Chondrocyte (in vitro differentiated cells): Measurements from ENCODE around the gene HPCAL4. TPM values are rescaled to one million over a fixed set of nuclear protein-coding genes. Genes with fewer than 3 reads are reported as not detected.

Experiments used
- DNase-seq: peaks from one replicate; pipeline ENCODE4 v3.0.0; 2021; ENCODE audit warnings: mixed read lengths, low spot score
- H3K27ac Mint-ChIP-seq: one replicate; pipeline ENCODE4 v1.8.0; 2021; ENCODE audit warnings: mild to moderate bottlenecking, moderate library complexity, mixed read lengths; ENCODE audit not compliant: unreplicated experiment
- H3K27me3 Mint-ChIP-seq: 2 replicates; pipeline ENCODE4 v1.8.0; 2021; ENCODE audit warnings: low read depth, mixed read lengths
- H3K36me3 Mint-ChIP-seq: 2 replicates; pipeline ENCODE4 v1.8.0; 2021; ENCODE audit warnings: low read depth, mixed read lengths
- H3K4me1 Mint-ChIP-seq: 2 replicates; pipeline ENCODE4 v1.8.0; 2021; ENCODE audit warnings: low read depth, mild to moderate bottlenecking, mixed read lengths
- H3K4me3 Mint-ChIP-seq: one replicate; pipeline ENCODE4 v1.8.0; 2021; ENCODE audit warnings: mild to moderate bottlenecking, moderate library complexity, mixed read lengths; ENCODE audit not compliant: unreplicated experiment
- H3K9me3 Mint-ChIP-seq: 2 replicates; pipeline ENCODE4 v1.8.0; 2021; ENCODE audit warnings: low read depth, mixed read lengths
- total RNA-seq: library from RNA; stranded (reverse); gene quantifications from 3 replicates; pipeline ENCODE4 v1.2.1, GENCODE V29; 2021
- TF ChIP-seq, protein P1 (sequence below): fragments of 200-600 bp; sonication (generic); IDR thresholded peaks from 2 replicates; pipeline ENCODE4 v1.5.0; 2021; ENCODE audit warnings: antibody characterized with exemption, mild to moderate bottlenecking, moderate library complexity

HPCAL4 gene
- total RNA-seq, 1 donor from 2014 or later: not detected

DNA sequence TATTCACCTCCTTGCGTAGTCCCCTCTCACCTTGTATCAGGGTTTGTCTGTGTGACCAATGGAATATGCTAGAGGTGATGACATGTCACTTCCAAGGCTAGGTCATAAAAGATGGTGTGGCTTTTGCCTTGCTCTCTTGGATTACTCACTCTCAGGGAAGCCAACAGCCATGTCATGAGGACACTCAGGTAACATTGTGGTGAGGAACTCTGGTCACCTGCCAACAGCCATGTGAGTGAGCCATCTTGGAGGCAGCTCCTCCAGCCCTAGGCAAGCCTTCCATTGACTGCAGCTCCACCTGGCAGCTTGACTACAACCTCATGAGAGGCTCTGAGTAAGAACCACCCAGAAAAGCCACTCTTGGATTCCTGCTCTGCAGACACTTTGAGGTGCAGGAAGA is 40.8 kb downstream of the HPCAL4 start:
- Mint-ChIP-seq H3K4me3 (no peak overlapping the region), H3K4me1 (peaks cover 52% of the 10 kb centered on the region), H3K36me3 (no peaks in the 10 kb centered on the region), H3K27ac (peak overlapping the region; percentile 27), H3K9me3 (no peaks in the 10 kb centered on the region), H3K27me3 (peaks cover 1% of the 10 kb centered on the region)
- no peak for DNase-seq
- TF ChIP-seq, protein P1, sequence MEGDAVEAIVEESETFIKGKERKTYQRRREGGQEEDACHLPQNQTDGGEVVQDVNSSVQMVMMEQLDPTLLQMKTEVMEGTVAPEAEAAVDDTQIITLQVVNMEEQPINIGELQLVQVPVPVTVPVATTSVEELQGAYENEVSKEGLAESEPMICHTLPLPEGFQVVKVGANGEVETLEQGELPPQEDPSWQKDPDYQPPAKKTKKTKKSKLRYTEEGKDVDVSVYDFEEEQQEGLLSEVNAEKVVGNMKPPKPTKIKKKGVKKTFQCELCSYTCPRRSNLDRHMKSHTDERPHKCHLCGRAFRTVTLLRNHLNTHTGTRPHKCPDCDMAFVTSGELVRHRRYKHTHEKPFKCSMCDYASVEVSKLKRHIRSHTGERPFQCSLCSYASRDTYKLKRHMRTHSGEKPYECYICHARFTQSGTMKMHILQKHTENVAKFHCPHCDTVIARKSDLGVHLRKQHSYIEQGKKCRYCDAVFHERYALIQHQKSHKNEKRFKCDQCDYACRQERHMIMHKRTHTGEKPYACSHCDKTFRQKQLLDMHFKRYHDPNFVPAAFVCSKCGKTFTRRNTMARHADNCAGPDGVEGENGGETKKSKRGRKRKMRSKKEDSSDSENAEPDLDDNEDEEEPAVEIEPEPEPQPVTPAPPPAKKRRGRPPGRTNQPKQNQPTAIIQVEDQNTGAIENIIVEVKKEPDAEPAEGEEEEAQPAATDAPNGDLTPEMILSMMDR: no peak

DNA sequence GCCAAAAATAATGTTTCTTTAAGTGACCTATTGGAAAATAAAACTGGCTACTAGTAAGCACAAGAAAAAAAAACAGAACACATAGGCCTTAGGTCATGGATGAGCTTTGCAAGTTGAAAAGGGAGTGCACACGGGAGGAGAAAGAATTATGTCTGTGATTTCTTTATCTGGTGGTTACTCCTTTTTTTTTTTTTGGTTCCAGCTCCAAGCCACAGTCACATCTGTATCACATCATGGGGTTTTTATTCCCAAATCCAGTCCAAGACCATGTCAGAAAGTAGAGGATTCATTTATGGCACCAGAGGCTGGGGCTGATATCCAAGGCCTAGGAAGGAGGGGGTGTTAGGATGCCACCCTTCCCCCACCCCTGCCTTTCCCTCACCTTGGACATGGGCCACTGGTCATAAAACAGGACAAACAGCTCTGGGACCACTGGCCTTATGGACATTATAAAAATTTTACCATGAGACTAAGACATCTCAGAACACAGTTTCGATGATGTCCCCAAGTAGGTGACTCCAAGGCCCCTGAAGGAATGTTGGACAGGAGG is 41.5 kb downstream of the HPCAL4 start:
- Mint-ChIP-seq H3K4me1 (peaks cover 57% of the 10 kb centered on the region), H3K27me3 (peaks cover 1% of the 10 kb centered on the region), H3K27ac (no peak overlapping the region), H3K4me3 (no peak overlapping the region), H3K36me3 (no peaks in the 10 kb centered on the region), H3K9me3 (no peaks in the 10 kb centered on the region)
- TF ChIP-seq, protein P1: no peak
- no peak for DNase-seq

DNA sequence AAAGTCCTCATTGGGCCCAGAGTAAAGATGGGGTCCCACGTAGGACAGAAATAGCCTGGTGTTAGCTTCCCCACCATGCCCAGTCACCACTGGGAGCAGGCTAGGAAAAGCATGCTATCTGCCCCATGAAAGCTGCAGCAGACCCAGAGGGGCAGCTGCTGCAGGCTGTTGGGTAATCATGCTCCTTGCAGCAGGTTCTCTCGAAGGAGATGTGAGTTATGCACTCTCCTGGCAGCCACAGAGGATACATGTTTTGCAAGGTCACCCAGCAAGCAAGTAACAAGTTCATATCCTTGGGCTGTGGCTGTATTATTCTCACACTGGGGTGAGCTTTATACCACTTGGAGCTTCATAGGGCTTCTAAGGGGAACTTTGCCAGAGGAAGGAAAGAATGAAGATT is 42.7 kb downstream of the HPCAL4 start:
- Mint-ChIP-seq H3K36me3 (no peaks in the 10 kb centered on the region), H3K27ac (no peak overlapping the region), H3K4me3 (no peak overlapping the region), H3K27me3 (no peaks in the 10 kb centered on the region), H3K4me1 (peaks cover 57% of the 10 kb centered on the region), H3K9me3 (no peaks in the 10 kb centered on the region)
- TF ChIP-seq, protein P1: no peak
- DNase-seq: no peak

DNA sequence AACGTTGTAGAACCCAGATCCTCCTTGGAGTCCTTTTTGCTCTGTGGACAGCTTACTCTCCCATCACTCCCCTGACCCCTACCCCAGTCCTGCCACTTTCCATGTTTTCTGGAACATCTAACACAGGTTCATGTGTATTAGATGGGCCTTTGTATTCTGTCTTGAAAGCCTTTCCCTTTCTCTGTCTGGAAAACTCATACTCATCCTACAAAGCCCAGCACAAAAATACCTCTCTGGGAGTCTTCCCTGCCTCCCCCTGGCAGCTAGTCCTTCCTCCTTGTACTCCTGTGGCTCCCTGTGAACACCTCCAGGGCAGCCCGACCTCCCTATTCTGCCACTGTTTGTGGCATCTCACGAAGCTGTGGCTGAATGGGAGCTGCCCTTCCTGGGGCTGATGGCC is 44.0 kb downstream of the HPCAL4 start:
- Mint-ChIP-seq H3K27ac (peak overlapping the region; percentile 94), H3K4me3 (no peak overlapping the region), H3K27me3 (no peaks in the 10 kb centered on the region), H3K9me3 (no peaks in the 10 kb centered on the region), H3K36me3 (no peaks in the 10 kb centered on the region), H3K4me1 (peaks cover 57% of the 10 kb centered on the region)
- no peak for DNase-seq
- TF ChIP-seq, protein P1: no peak

- Mint-ChIP-seq H3K36me3 (no peaks in the 10 kb centered on the region), H3K27me3 (no peaks in the 10 kb centered on the region), H3K9me3 (no peaks in the 10 kb centered on the region), H3K4me3 (no peak overlapping the region), H3K4me1 (peaks cover 56% of the 10 kb centered on the region), H3K27ac (peak overlapping the region; percentile 94)
- TF ChIP-seq, protein P1: peak; percentile 43
- DNase-seq: no peak
These were observed 44.8 kb downstream of the HPCAL4 start for GRCh38 chr1:39646232-39647081.
